AG04450 (cell line): ENCODE measurements around the gene HLA-B. TPM values are rescaled to one million over a fixed set of nuclear protein-coding genes. Genes with fewer than 3 reads are reported as not detected.
A peak's percentile ranks its signal among the peaks of the same experiment; 100 is the strongest.

Source experiments
- CTCF ChIA-PET: fragments of 300-600, 350-600 bp; formaldehyde crosslinking; extraction: SDS; loops from one replicate; lab custom pipeline; 2022; ENCODE audit warnings: antibody characterized with exemption, inconsistent platforms; lab: Charles Lee
- POLR2A ChIA-PET: fragments of 350-600 bp; formaldehyde crosslinking; extraction: SDS; loops from one replicate; lab custom pipeline; 2021; ENCODE audit warnings: antibody characterized with exemption, inconsistent platforms; lab: Yijun Ruan, JAX
- DNase-seq: peaks from one replicate; pipeline ENCODE4 v3.0.0-alpha.2; 2011; ENCODE audit warnings: low read depth, low spot score
- H3K27ac ChIP-seq: one replicate; pipeline ENCODE4 v1.5.1; 2012; ENCODE audit warnings: low read depth, low read length, control low read depth
- H3K27me3 ChIP-seq: one replicate; pipeline ENCODE4 v1.6.0; 2012; ENCODE audit warnings: low read length; ENCODE audit not compliant: control insufficient read depth, insufficient read depth
- H3K4me3 ChIP-seq: 2 replicates; pipeline ENCODE4 v1.5.1; 2011; ENCODE audit warnings: mild to moderate bottlenecking, low read depth, low read length, control low read depth
- H3K9me3 ChIP-seq: 2 replicates; pipeline ENCODE4 v1.5.1; 2012; ENCODE audit warnings: low read length; ENCODE audit not compliant: control insufficient read depth, insufficient read depth
- CTCF ChIP-seq: IDR thresholded peaks from 2 replicates; pipeline ENCODE4 v1.5.1; 2011; ENCODE audit warnings: low read depth, low read length, control low read depth, inconsistent platforms
- polyA plus RNA-seq: library from polyadenylated mRNA; depleted of rRNA; stranded (reverse); fragments of >200 nt; gene quantifications from 2 replicates; pipeline ENCODE4 v1.2.3, GENCODE V29; 2011

Gene HLA-B
- polyA plus RNA-seq, 1 experiment: 418 TPM

DNA sequence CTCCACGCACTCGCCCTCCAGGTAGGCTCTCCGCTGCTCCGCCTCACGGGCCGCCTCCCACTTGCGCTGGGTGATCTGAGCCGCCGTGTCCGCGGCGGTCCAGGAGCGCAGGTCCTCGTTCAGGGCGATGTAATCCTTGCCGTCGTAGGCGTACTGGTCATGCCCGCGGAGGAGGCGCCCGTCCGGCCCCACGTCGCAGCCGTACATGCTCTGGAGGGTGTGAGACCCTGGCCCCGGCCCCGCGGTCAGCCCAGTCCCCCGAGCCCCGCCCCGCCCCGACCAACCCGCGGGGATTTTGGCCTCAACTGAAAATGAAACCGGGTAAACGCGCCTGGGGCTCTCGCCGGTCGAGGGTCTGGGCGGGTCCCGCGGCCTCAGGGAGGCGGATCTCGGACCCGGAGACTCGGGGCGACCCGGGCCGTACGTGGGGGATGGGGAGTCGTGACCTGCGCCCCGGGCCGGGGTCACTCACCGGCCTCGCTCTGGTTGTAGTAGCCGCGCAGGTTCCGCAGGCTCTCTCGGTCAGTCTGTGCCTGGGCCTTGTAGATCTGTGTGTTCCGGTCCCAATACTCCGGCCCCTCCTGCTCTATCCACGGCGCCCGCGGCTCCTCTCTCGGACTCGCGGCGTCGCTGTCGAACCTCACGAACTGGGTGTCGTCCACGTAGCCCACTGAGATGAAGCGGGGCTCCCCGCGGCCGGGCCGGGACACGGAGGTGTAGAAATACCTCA lies 598 bp downstream of the HLA-B start:
- no peak for DNase-seq
- H3K27ac ChIP-seq: no peak overlapping the region
- peak overlapping the region; percentile 70 for H3K4me3 ChIP-seq
- TF ChIP-seq CTCF: no peak
- H3K9me3 ChIP-seq: no peaks in the 10 kb centered on the region; the same call in 1 of the 2 replicates
- H3K27me3 ChIP-seq: peaks cover 21% of the 10 kb centered on the region
- ChIA-PET POLR2A (no interaction called here), CTCF (no interaction called here)

DNA sequence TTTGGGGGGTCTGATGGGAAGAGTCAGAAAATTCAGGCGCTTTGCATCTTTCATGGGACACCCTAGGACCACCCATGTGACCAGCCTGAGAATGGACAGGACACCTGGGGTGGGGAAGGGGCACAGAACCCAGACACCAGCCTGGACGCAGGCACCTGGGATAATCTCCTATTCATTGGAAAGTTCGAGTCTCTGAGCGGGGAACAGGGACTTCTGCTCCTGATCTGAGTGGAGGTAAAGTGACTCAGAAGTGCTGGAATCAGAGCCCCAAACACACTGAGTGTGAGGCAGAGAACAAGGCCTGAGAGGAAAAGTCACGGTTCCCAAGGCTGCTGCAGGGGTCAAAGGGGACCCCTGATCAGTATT lies 1.4 kb downstream of the HLA-B start:
- Histone ChIP-seq H3K9me3 (no peaks in the 10 kb centered on the region; the same call in 1 of the 2 replicates), H3K27ac (no peak overlapping the region), H3K27me3 (peaks cover 25% of the 10 kb centered on the region), H3K4me3 (peak overlapping the region; percentile 70)
- TF ChIP-seq CTCF: no peak
- ChIA-PET POLR2A (no interaction called here), CTCF (interaction anchor here (2.5 kb wide), 1 partner anchor 11 kb away, joined by 9 read pairs; no protein-coding TSS in a partner anchor)
- DNase-seq: no peak

- ChIA-PET POLR2A (no interaction called here), CTCF (interaction anchor here (2.5 kb wide), 1 partner anchor 12 kb away, joined by 9 read pairs; no protein-coding TSS in a partner anchor)
- Histone ChIP-seq H3K27ac (no peak overlapping the region), H3K4me3 (no peak overlapping the region), H3K9me3 (no peaks in the 10 kb centered on the region; the same call in 1 of the 2 replicates), H3K27me3 (peaks cover 26% of the 10 kb centered on the region)
- no peak for TF ChIP-seq CTCF
- DNase-seq: no peak
Observed at GRCh38 chr6:31354864-31355582, 2.0 kb downstream of the HLA-B start.

DNA sequence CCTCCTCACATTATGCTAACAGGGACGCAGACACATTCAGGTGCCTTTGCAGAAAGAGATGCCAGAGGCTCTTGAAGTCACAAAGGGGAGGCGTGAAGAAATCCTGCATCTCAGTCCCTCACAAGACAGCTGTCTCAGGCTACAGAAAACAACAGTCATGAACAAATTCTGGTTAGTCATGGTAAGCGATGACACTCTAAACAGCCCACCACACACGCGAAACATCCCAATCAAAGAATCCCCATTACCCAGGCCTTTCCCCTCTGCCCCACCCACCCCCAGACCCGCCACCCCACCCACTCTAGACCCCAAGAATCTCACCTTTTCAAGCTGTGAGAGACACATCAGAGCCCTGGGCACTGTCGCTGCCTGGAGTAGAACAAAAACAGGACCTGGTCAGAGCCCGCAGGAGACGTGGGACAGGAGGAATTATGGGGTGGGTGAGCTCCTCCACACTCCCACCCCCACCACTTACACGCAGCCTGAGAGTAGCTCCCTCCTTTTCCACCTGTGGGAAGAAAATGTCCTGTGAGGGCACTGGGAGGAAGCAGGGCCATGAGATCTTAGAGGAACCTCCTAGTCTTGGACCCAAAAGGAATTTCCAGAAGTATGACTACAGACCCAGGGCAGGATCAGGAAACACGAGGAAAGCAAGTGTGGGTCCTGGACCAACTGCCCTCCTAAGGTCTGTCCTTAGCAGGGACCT lies 2.7 kb downstream of the HLA-B start:
- ChIA-PET POLR2A (no interaction called here), CTCF (interaction anchor here (2.5 kb wide), 1 partner anchor 12 kb away, joined by 9 read pairs; no protein-coding TSS in a partner anchor)
- Histone ChIP-seq H3K4me3 (no peak overlapping the region), H3K9me3 (no peaks in the 10 kb centered on the region; the same call in 1 of the 2 replicates), H3K27me3 (peaks cover 23% of the 10 kb centered on the region), H3K27ac (no peak overlapping the region)
- TF ChIP-seq CTCF: no peak
- DNase-seq: no peak
